Activated naive CD8-positive, alpha-beta T cell treated with anti-CD3 and anti-CD28 coated beads, Interleukin-2, amount 10 ng/mL, durations not matched to agents 7 days and 5 days (primary cell): ENCODE results near the gene SP6. TPM values are rescaled to one million over a fixed set of nuclear protein-coding genes. Genes with fewer than 3 reads are reported as not detected.
A peak's percentile ranks its signal among the peaks of the same experiment; 100 is the strongest.

Experiments used
- ATAC-seq: fragments of 150-1000 bp; cut with Tn5 transposase; one replicate; pipeline ENCODE4 v1.10.0; 2021; ENCODE audit warnings: low read depth, moderate library complexity
- POLR2A ChIA-PET: fragments of 350-600 bp; sonication (Branson Sonifier 250); formaldehyde crosslinking; loops from one replicate; lab custom pipeline; 2021; ENCODE audit warnings: antibody characterized with exemption; lab: Charles Lee
- DNase-seq: peaks from one replicate; pipeline ENCODE4 v3.0.0; 2021
- H3K27ac Mint-ChIP-seq: one replicate; pipeline ENCODE4 v1.8.0; 2022; ENCODE audit warnings: mild to moderate bottlenecking, mixed read lengths
- H3K27me3 Mint-ChIP-seq: one replicate; pipeline ENCODE4 v1.8.0; 2022; ENCODE audit warnings: mild to moderate bottlenecking, moderate library complexity, mixed read lengths
- H3K36me3 Mint-ChIP-seq: one replicate; pipeline ENCODE4 v1.8.0; 2021; ENCODE audit warnings: mild to moderate bottlenecking, mixed read lengths
- H3K4me1 Mint-ChIP-seq: one replicate; pipeline ENCODE4 v1.8.0; 2021; ENCODE audit warnings: mixed read lengths
- H3K4me3 Mint-ChIP-seq: one replicate; pipeline ENCODE4 v1.8.0; 2022; ENCODE audit warnings: mild to moderate bottlenecking, moderate library complexity, mixed read lengths
- H3K9me3 Mint-ChIP-seq: one replicate; pipeline ENCODE4 v1.8.0; 2021; ENCODE audit warnings: mixed read lengths
- total RNA-seq, 2 experiments: library from RNA; stranded (reverse); gene quantifications; one replicate each; pipeline ENCODE4 v1.2.3, GENCODE V29; 2021

SP6 gene
- total RNA-seq, 2 experiments from 2014 or later: 0.09 to 0.22 TPM

GRCh38 chr17:47844814-47845715 lies 5.9 kb downstream of the SP6 start:
- no peak overlapping the region for H3K27ac Mint-ChIP-seq
- H3K36me3 Mint-ChIP-seq: peaks cover 2% of the 10 kb centered on the region
- peaks cover 47% of the 10 kb centered on the region for H3K27me3 Mint-ChIP-seq
- DNase-seq: no peak
- H3K9me3 Mint-ChIP-seq: no peaks in the 10 kb centered on the region
- POLR2A ChIA-PET: interaction anchor here (1.0 to 2.6 kb wide), 2 partner anchors 51 kb away, joined by 4 to 7 read pairs; partner anchors contain the start of gene SP2
- no peak overlapping the region for H3K4me3 Mint-ChIP-seq
- H3K4me1 Mint-ChIP-seq: peaks cover 30% of the 10 kb centered on the region
- no peak for ATAC-seq

- H3K27ac Mint-ChIP-seq: no peak overlapping the region
- ATAC-seq (no peak), DNase-seq (no peak)
- H3K4me1 Mint-ChIP-seq: peaks cover 28% of the 10 kb centered on the region
- H3K9me3 Mint-ChIP-seq: no peaks in the 10 kb centered on the region
- H3K4me3 Mint-ChIP-seq: no peak overlapping the region
- POLR2A ChIA-PET: no interaction called here
- peaks cover 2% of the 10 kb centered on the region for H3K36me3 Mint-ChIP-seq
- H3K27me3 Mint-ChIP-seq: peaks cover 39% of the 10 kb centered on the region
These were observed 6.7 kb downstream of the SP6 start for GRCh38 chr17:47844227-47844626.

GRCh38 chr17:47843391-47843730 lies 7.6 kb downstream of the SP6 start:
- POLR2A ChIA-PET: interaction anchor here (0.6 to 1.6 kb wide), 4 partner anchors 12 to 52 kb away, joined by 3 to 6 read pairs (median 4); partner anchors contain the start of genes LRRC46 and MRPL10
- Mint-ChIP-seq H3K9me3 (no peaks in the 10 kb centered on the region), H3K4me1 (peaks cover 25% of the 10 kb centered on the region), H3K4me3 (no peak overlapping the region), H3K27ac (no peak overlapping the region), H3K27me3 (peaks cover 30% of the 10 kb centered on the region), H3K36me3 (peaks cover 2% of the 10 kb centered on the region)
- ATAC-seq: no peak
- DNase-seq: no peak

GRCh38 chr17:47841488-47842291 lies 9.3 kb downstream of the SP6 start:
- Mint-ChIP-seq H3K9me3 (no peaks in the 10 kb centered on the region), H3K36me3 (peaks cover 2% of the 10 kb centered on the region), H3K4me1 (peaks cover 25% of the 10 kb centered on the region), H3K4me3 (peak overlapping the region; percentile 100), H3K27ac (peak overlapping the region; percentile 95), H3K27me3 (peaks cover 18% of the 10 kb centered on the region)
- ATAC-seq (no peak), DNase-seq (no peak)
- POLR2A ChIA-PET: interaction anchor here (0.9 to 3.3 kb wide), 7 partner anchors 10 to 176 kb away, joined by 3 to 31 read pairs (median 6); partner anchors contain the start of genes CDK5RAP3, LRRC46, MRPL10 and SP2

GRCh38 chr17:47840742-47841487 lies 10.0 kb downstream of the SP6 start, which contains the start of gene SCRN2:
SCRN2 (minus strand) TSS chr17:47841273; CDS start chr17:47840843, 430 bp downstream.
- peak; percentile 96 for DNase-seq
- Mint-ChIP-seq H3K27me3 (peaks cover 11% of the 10 kb centered on the region), H3K27ac (peak within 1 kb of the TSS; percentile 95), H3K4me3 (peak within 1 kb of the TSS; percentile 100), H3K36me3 (peaks cover 2% of the 10 kb centered on the region), H3K9me3 (no peaks in the 10 kb centered on the region), H3K4me1 (peaks cover 25% of the 10 kb centered on the region)
- peak; percentile 84 for ATAC-seq
- POLR2A ChIA-PET: interaction anchor here (0.9 to 3.3 kb wide), 7 partner anchors 9 to 177 kb away, joined by 3 to 31 read pairs (median 6); partner anchors contain the start of genes CDK5RAP3, LRRC46, MRPL10 and SP2

- Mint-ChIP-seq H3K9me3 (no peaks in the 10 kb centered on the region), H3K27me3 (peaks cover 3% of the 10 kb centered on the region), H3K36me3 (peaks cover 2% of the 10 kb centered on the region), H3K4me3 (peak overlapping the region; percentile 100), H3K4me1 (peaks cover 33% of the 10 kb centered on the region), H3K27ac (peak overlapping the region; percentile 68)
- POLR2A ChIA-PET: interaction anchor here (0.9 to 3.3 kb wide), 6 partner anchors 9 to 131 kb away, joined by 4 to 31 read pairs (median 11); partner anchors contain the start of genes CDK5RAP3, LRRC46, MRPL10 and SP2
- DNase-seq: no peak
- ATAC-seq: no peak
These were observed 10.8 kb downstream of the SP6 start for GRCh38 chr17:47840001-47840741.

GRCh38 chr17:47839071-47839470 lies 11.9 kb downstream of the SP6 start:
- Mint-ChIP-seq H3K4me3 (no peak overlapping the region), H3K36me3 (peaks cover 3% of the 10 kb centered on the region), H3K27me3 (no peaks in the 10 kb centered on the region), H3K9me3 (no peaks in the 10 kb centered on the region), H3K4me1 (peaks cover 43% of the 10 kb centered on the region), H3K27ac (no peak overlapping the region)
- ATAC-seq (no peak), DNase-seq (no peak)
- POLR2A ChIA-PET: interaction anchor here (1.5 kb wide), 1 partner anchor 8 kb away, joined by 4 read pairs; the partner anchor contains the start of genes LRRC46 and MRPL10

- POLR2A ChIA-PET: no interaction called here
- H3K27me3 Mint-ChIP-seq: no peaks in the 10 kb centered on the region
- no peaks in the 10 kb centered on the region for H3K9me3 Mint-ChIP-seq
- H3K4me3 Mint-ChIP-seq: no peak overlapping the region
- H3K36me3 Mint-ChIP-seq: peaks cover 3% of the 10 kb centered on the region
- peaks cover 45% of the 10 kb centered on the region for H3K4me1 Mint-ChIP-seq
- DNase-seq (no peak), ATAC-seq (no peak)
- no peak overlapping the region for H3K27ac Mint-ChIP-seq
These were observed 12.3 kb downstream of the SP6 start for GRCh38 chr17:47838636-47839035.

- H3K27me3 Mint-ChIP-seq: no peaks in the 10 kb centered on the region
- H3K4me1 Mint-ChIP-seq: peaks cover 40% of the 10 kb centered on the region
- no peak overlapping the region for H3K4me3 Mint-ChIP-seq
- peaks cover 3% of the 10 kb centered on the region for H3K36me3 Mint-ChIP-seq
- H3K27ac Mint-ChIP-seq: peak overlapping the region; percentile 28
- ATAC-seq: no peak
- DNase-seq: no peak
- POLR2A ChIA-PET: interaction anchor here (1.9 to 2.3 kb wide), 2 partner anchors 58 to 180 kb away, joined by 6 to 7 read pairs; partner anchors contain the start of gene SP2
- no peaks in the 10 kb centered on the region for H3K9me3 Mint-ChIP-seq
These were observed 13.4 kb downstream of the SP6 start for GRCh38 chr17:47837401-47838039.

- DNase-seq (no peak), ATAC-seq (no peak)
- POLR2A ChIA-PET: interaction anchor here (1.0 to 2.3 kb wide), 3 partner anchors 59 to 187 kb away, joined by 4 to 7 read pairs (median 6); partner anchors contain the start of genes KPNB1 and SP2
- Mint-ChIP-seq H3K9me3 (no peaks in the 10 kb centered on the region), H3K4me1 (peaks cover 38% of the 10 kb centered on the region), H3K27me3 (no peaks in the 10 kb centered on the region), H3K4me3 (no peak overlapping the region), H3K27ac (no peak overlapping the region), H3K36me3 (peaks cover 3% of the 10 kb centered on the region)
These were observed 14.4 kb downstream of the SP6 start for GRCh38 chr17:47836601-47837000.

- POLR2A ChIA-PET: interaction anchor here (2.3 kb wide), 1 partner anchor 61 kb away, joined by 7 read pairs; the partner anchor contains the start of gene SP2
- Mint-ChIP-seq H3K4me3 (no peak overlapping the region), H3K9me3 (no peaks in the 10 kb centered on the region), H3K36me3 (peaks cover 1% of the 10 kb centered on the region), H3K27ac (no peak overlapping the region), H3K4me1 (peaks cover 36% of the 10 kb centered on the region), H3K27me3 (no peaks in the 10 kb centered on the region)
- DNase-seq (no peak), ATAC-seq (no peak)
These were observed 16.2 kb downstream of the SP6 start for GRCh38 chr17:47834756-47835155.
